NOMO-1 treated with dmso at 0.1 percent for 144 hours (cell line): Measurements from ENCODE around the gene ABCA13.

ENCODE experiments used
- DNase-seq: peaks from one replicate; lab custom pipeline; 2025; ENCODE audit not compliant: unreplicated experiment; lab: John Stamatoyannopoulos, UW

The ABCA13 gene

GRCh38 chr7:48621076-48621475, 449.8 kb downstream of the ABCA13 start:
- no peak for DNase-seq

- DNase-seq = no peak
These were observed 455.9 kb downstream of the ABCA13 start for GRCh38 chr7:48627164-48627563.

- no peak for DNase-seq
These were observed 457.6 kb downstream of the ABCA13 start for GRCh38 chr7:48628793-48629349.

GRCh38 chr7:48634116-48634632, 462.9 kb downstream of the ABCA13 start:
- peak; percentile 28 for DNase-seq

GRCh38 chr7:48635796-48636195, 464.5 kb downstream of the ABCA13 start:
- DNase-seq = no peak

GRCh38 chr7:48636391-48637015, 465.2 kb downstream of the ABCA13 start:
- no peak for DNase-seq

GRCh38 chr7:48637382-48637781, 466.1 kb downstream of the ABCA13 start:
- DNase-seq = no peak

- no peak for DNase-seq
These were observed 466.8 kb downstream of the ABCA13 start for GRCh38 chr7:48638041-48638440.

- DNase-seq = peak; percentile 88
These were observed 472.3 kb downstream of the ABCA13 start for GRCh38 chr7:48643431-48644013.

- DNase-seq = no peak
These were observed 486.9 kb downstream of the ABCA13 start for GRCh38 chr7:48658138-48658537.

- DNase-seq = no peak
These were observed 489.1 kb downstream of the ABCA13 start for GRCh38 chr7:48660306-48660870.

GRCh38 chr7:48664241-48664640, 493.0 kb downstream of the ABCA13 start:
- no peak for DNase-seq

GRCh38 chr7:48665353-48666135, 494.3 kb downstream of the ABCA13 start:
- DNase-seq = no peak

GRCh38 chr7:48667407-48667806, 496.1 kb downstream of the ABCA13 start:
- DNase-seq = no peak

GRCh38 chr7:48671656-48672055, 500.4 kb downstream of the ABCA13 start:
- no peak for DNase-seq

GRCh38 chr7:48681006-48681405, 509.7 kb downstream of the ABCA13 start:
- DNase-seq = no peak

GRCh38 chr7:48691788-48692187, 520.5 kb downstream of the ABCA13 start:
- peak; percentile 57 for DNase-seq
